GM19035 (cell line): ENCODE data around the gene ALDOB.

ENCODE experiments used
- ATAC-seq: cut with Tn5 transposase; IDR thresholded peaks from one replicate; pipeline ENCODE4 v1.9.1; 2021; ENCODE audit not compliant: unreplicated experiment

The ALDOB gene

DNA sequence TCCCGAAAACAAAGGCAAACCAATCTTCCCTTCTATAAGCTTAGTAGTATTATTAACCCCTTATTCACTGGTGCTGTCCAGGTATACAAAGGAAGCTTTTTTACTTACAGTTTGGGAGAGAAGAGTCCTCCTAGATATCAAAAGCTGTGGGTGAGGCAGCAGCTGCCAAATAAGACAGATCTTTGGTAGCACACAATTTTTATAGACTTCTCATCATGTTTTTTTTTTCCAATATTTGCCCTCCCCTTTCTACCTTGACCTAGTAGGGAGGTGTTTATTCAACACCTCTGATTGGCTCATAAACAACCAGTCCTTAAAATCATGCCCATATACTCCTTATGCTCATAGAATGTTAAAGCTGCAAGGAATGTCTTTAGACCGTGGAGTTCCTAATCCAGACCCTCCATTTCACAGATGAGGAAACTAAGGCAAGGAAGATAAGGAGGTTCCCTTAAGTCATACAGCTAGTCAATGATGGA is at the start of gene ALDOB:
TSS of gene ALDOB (minus strand) at position 174 of the 479 bp plus-strand sequence. CDS start 4,887 bp downstream, outside the sequence.
- ATAC-seq, result no peak

GRCh38 chr9:101484046-101484445 is 48.5 kb upstream of the ALDOB start:
- ATAC-seq, result no peak

DNA sequence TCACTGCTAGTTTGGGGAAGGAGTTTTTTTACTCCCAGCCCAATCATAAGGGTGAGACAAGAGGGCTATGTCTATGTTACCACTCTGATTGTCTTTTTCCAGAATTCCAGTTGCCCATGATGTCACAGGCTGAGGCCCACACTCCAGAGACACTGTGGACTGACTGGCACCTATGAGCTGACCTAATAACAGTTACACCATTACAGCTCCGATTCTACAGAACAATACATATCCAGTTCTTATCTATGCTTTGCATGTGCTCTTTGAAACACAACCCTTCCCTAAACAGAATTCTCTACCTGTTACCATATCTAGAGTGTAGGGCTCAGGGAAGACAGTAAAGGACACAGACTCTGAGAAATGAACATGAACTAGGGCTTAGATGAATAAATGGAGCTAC is 45.7 kb upstream of the ALDOB start:
- ATAC-seq, result no peak

DNA sequence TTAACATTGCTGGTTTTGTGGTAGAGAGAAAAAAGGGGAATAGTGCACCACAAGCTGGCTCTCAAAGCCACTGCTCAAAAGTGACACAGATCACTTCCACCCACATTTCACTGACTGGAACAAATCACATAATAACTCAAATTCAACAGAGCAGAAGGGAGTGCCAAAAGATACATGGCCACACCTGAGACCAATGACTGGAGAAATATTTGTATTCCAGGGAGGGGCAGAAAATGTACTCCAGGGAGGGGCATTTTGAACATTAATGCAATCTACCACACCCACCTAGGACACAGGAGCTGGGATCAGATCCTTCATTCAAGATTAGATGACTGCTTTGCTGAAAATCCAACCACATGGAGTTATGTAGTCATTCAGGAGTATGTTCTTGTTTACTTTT is 44.8 kb upstream of the ALDOB start:
- ATAC-seq, result no peak

DNA sequence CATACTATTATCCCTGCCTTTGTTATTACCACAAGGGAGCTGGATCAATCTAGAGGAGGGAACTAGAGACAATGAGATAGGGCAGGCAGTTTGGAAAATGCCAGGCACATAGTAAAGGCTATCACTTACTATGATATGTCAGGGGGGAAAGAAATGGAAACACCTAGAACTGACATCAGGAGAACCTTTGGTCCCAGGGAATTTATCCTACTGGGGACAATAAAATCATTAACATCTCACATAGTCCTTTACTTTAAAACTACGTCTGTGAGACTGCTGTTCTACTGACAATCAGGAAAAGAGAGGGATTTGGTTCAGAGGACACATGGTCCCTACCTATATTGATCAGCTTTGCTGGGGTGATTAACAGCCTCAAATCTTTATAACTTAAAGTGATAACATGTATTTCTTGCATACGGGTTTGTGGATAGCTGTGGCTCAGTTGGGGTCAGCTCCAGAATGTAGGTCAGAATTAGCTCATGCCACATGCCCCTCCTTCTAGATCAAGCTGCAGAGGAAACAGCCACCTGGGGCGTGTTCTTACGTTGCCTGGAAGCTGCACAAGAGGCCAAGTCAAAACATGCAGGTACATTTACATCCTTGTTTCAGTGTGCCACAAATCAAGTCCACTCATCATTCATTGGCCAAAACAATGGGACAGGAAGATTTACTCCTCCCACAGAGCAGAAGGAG is 43.9 kb upstream of the ALDOB start:
- ATAC-seq, result no peak

- no peak for ATAC-seq
Measured at GRCh38 chr9:101478906-101479305, 43.3 kb upstream of the ALDOB start.

GRCh38 chr9:101478444-101478843 is 42.9 kb upstream of the ALDOB start:
- no peak for ATAC-seq

- no peak for ATAC-seq
Measured at GRCh38 chr9:101477736-101478135, 42.2 kb upstream of the ALDOB start.

GRCh38 chr9:101477214-101477613 is 41.6 kb upstream of the ALDOB start:
- no peak for ATAC-seq

DNA sequence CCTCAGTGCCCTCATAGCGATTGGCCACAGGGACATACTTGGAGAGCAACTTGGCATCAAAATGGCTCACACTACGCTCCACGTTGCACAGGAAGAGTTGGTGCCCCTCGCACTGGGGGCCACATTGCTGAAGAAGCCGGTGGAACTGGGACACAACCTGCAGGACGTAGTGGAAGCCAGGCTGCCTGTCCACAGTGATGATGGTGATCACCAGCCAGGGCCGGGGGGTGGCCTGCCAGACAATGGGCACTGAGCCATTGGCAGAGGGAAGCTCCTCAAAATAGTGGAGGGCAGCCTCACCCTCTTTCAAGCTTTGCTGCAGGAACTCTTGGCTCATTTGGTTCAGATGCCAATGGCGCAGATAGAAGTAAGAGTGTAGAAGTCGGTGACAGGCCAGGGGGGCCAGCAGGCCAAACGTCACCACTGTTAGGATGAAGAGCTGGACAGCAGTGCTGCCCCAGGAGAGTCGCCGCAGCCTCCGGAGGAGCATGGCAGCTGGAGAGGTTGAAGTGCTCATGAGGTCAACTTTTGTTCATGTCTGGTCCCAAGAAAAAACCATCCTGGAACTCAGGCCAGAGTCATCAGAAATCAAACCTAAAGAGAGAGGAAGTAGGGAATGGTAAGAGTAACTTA is 41.1 kb upstream of the ALDOB start:
- no peak for ATAC-seq

- no peak for ATAC-seq
Measured at GRCh38 chr9:101472891-101473290, 37.3 kb upstream of the ALDOB start.

GRCh38 chr9:101470929-101471328 is 35.4 kb upstream of the ALDOB start:
- ATAC-seq, result no peak

DNA sequence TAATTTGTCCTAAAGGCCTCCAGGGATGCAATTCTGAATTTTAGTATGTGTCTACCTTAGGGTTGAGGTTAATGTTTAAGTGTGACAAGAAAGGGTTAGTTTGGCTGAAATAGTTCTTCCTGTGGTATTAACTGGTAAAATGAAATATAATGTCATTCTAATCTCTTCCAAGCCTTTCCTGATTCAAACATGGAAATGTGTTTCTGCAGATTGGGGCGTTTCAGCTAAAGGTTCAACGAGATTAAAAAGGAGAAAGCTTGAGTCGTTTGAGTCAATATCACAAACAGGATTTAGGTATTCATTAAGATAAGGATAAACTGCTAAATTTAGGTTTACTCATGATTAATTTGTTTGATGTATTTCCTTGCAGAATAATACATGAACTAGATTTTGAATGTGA is 34.4 kb upstream of the ALDOB start:
- ATAC-seq, result no peak

GRCh38 chr9:101469026-101469425 is 33.5 kb upstream of the ALDOB start:
- no peak for ATAC-seq

- ATAC-seq, result no peak
Measured at GRCh38 chr9:101468116-101468515, 32.5 kb upstream of the ALDOB start.

GRCh38 chr9:101467690-101468089 is 32.1 kb upstream of the ALDOB start:
- no peak for ATAC-seq

DNA sequence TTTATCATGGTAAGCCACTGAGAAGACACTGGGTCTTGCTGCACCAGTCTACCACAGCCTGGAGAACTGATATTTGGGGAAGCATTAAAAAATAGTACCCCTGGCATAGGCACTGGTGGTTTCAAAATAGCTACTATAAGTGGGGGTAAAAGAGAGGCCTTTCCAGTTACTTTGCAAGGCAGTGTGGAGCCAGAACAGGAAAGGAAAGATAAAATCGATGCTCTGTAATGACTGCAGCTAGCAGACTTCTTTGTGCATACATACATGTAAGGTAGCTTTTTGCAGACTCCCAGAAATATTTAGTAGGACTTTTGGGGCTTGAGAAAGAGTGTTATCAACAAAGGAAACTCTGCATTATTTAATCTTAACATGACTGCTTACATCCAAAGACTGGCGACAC is 31.3 kb upstream of the ALDOB start:
- ATAC-seq, result no peak

DNA sequence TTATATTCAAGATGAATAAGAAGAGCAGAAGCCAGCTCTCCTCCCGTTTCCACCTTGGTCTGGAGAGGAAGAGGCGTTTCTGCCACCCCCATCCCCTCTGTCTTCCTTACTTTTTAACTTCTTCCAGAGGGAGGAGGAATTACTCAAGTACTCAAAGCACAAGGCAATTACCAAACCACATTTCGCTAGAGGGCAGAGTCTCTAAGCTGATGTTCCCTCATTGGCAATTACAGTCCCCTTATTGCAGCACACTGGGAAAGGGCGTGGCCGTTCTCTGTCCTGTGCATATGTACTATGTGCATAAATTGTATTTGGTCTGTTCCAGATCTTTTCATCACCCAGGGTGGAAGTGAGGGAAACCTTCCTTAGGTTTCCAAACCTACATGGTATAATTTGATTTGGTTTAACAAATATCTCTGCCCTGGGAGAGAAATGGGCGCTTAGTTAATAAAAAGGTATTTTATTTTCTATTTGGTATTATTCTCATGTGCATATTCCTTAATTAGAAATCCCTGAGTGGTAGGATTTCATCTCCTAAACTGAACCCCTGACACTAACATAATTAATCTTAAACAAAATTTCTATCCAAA is 29.8 kb upstream of the ALDOB start:
- ATAC-seq, result no peak

GRCh38 chr9:101463397-101463796 is 27.8 kb upstream of the ALDOB start:
- no peak for ATAC-seq

- ATAC-seq, result no peak
Measured at GRCh38 chr9:101462558-101462957, 27.0 kb upstream of the ALDOB start.

- no peak for ATAC-seq
Measured at GRCh38 chr9:101460965-101461364, 25.4 kb upstream of the ALDOB start.

- peak; percentile 89 for ATAC-seq
Measured at GRCh38 chr9:101458963-101459631, 23.5 kb upstream of the ALDOB start.
